Parathyroid adenoma (tissue), 2 donors: ENCODE results near the gene NPR2.

Experiments
- H2AFZ ChIP-seq: fragments of 300-600 bp; sonication (generic); one replicate; pipeline ENCODE4 v1.7.0; 2017; ENCODE audit warnings: antibody characterized with exemption, mild to moderate bottlenecking
- H3K27ac ChIP-seq: fragments of 300-600 bp; sonication (generic); one replicate; pipeline ENCODE4 v1.7.0; 2017
- H3K27me3 ChIP-seq: fragments of 300-600 bp; sonication (generic); one replicate; pipeline ENCODE4 v1.7.0; 2017; ENCODE audit warnings: low read length; ENCODE audit not compliant: control insufficient read depth, insufficient read depth
- H3K36me3 ChIP-seq: fragments of 300-600 bp; sonication (generic); one replicate; pipeline ENCODE4 v1.7.0; 2017; ENCODE audit warnings: low read length; ENCODE audit not compliant: control insufficient read depth, insufficient read depth
- H3K4me1 ChIP-seq: fragments of 300-600 bp; sonication (generic); one replicate; pipeline ENCODE4 v1.7.0; 2017; ENCODE audit warnings: control low read depth
- H3K4me2 ChIP-seq: fragments of 300-600 bp; sonication (generic); one replicate; pipeline ENCODE4 v1.7.0; 2017; ENCODE audit warnings: low read length
- H3K4me3 ChIP-seq: fragments of 300-600 bp; sonication (generic); one replicate; pipeline ENCODE4 v1.7.0; 2017; ENCODE audit warnings: low read depth, low read length
- H3K79me2 ChIP-seq: fragments of 300-600 bp; sonication (generic); one replicate; pipeline ENCODE4 v1.7.0; 2017; ENCODE audit warnings: control low read depth
- H3K9ac ChIP-seq: fragments of 300-600 bp; sonication (generic); one replicate; pipeline ENCODE4 v1.7.0; 2017; ENCODE audit warnings: mild to moderate bottlenecking
- H3K9me3 ChIP-seq: fragments of 300-600 bp; sonication (generic); one replicate; pipeline ENCODE4 v1.7.0; 2017; ENCODE audit warnings: low read length; ENCODE audit not compliant: control insufficient read depth
- CTCF ChIP-seq: fragments of 300-600 bp; sonication (generic); IDR thresholded peaks from one replicate; pipeline ENCODE4 v1.7.0; 2017; ENCODE audit warnings: antibody characterized with exemption, mild to moderate bottlenecking
- donor health status: primary hyperparathyroidism.

The NPR2 gene

GRCh38 chr9:35791297-35791921 lies at the start of gene NPR2:
TSS of gene NPR2 (plus strand) at chr9:35791591. CDS start at chr9:35792409, 818 bp downstream.
- H3K9ac ChIP-seq, result no peak within 1 kb of the TSS
- no peaks in the 10 kb centered on the region for H3K9me3 ChIP-seq
- H3K79me2 ChIP-seq, result no peaks in the 10 kb centered on the region
- no peaks in the 10 kb centered on the region for H3K27me3 ChIP-seq
- peak within 1 kb of the TSS; percentile 17 for H3K4me2 ChIP-seq
- TF ChIP-seq CTCF, result no peak
- no peak within 1 kb of the TSS for H3K4me3 ChIP-seq
- H3K27ac ChIP-seq, result no peak within 1 kb of the TSS
- H3K4me1 ChIP-seq, result no peaks in the 10 kb centered on the region
- H3K36me3 ChIP-seq, result no peaks in the 10 kb centered on the region
- no peak within 1 kb of the TSS for H2AFZ ChIP-seq

GRCh38 chr9:35741740-35742139 lies 49.7 kb upstream of the NPR2 start:
- H3K4me3 ChIP-seq, result no peak overlapping the region
- H2AFZ ChIP-seq, result no peak overlapping the region
- no peak overlapping the region for H3K27ac ChIP-seq
- H3K36me3 ChIP-seq, result no peaks in the 10 kb centered on the region
- H3K9ac ChIP-seq, result no peak overlapping the region
- H3K4me1 ChIP-seq, result no peaks in the 10 kb centered on the region
- no peaks in the 10 kb centered on the region for H3K27me3 ChIP-seq
- H3K4me2 ChIP-seq, result no peak overlapping the region
- no peak for TF ChIP-seq CTCF
- H3K9me3 ChIP-seq, result no peaks in the 10 kb centered on the region
- H3K79me2 ChIP-seq, result no peaks in the 10 kb centered on the region

GRCh38 chr9:35743452-35743851 lies 47.9 kb upstream of the NPR2 start:
- Histone ChIP-seq H3K4me2 (no peak overlapping the region), H3K79me2 (peaks cover 9% of the 10 kb centered on the region), H3K27me3 (no peaks in the 10 kb centered on the region)

GRCh38 chr9:35743880-35744518 lies 47.4 kb upstream of the NPR2 start:
- Histone ChIP-seq H3K4me3 (no peak overlapping the region), H3K36me3 (no peaks in the 10 kb centered on the region), H3K79me2 (peaks cover 12% of the 10 kb centered on the region), H3K27me3 (no peaks in the 10 kb centered on the region), H3K4me2 (no peak overlapping the region), H3K9me3 (no peaks in the 10 kb centered on the region), H3K9ac (no peak overlapping the region), H3K27ac (no peak overlapping the region), H2AFZ (no peak overlapping the region), H3K4me1 (peaks cover 3% of the 10 kb centered on the region)
- no peak for TF ChIP-seq CTCF

More at GRCh38 chr9:35743452-35743851, 47.9 kb upstream of the NPR2 start:
- H2AFZ ChIP-seq, result no peak overlapping the region
- H3K4me1 ChIP-seq, result peaks cover 3% of the 10 kb centered on the region
- no peaks in the 10 kb centered on the region for H3K36me3 ChIP-seq
- no peak overlapping the region for H3K9ac ChIP-seq
- H3K27ac ChIP-seq, result no peak overlapping the region
- no peak for TF ChIP-seq CTCF
- H3K4me3 ChIP-seq, result no peak overlapping the region
- no peaks in the 10 kb centered on the region for H3K9me3 ChIP-seq

- Histone ChIP-seq H3K4me1 (peaks cover 8% of the 10 kb centered on the region), H3K9ac (no peak overlapping the region), H3K27me3 (no peaks in the 10 kb centered on the region), H2AFZ (no peak overlapping the region), H3K4me2 (peak overlapping the region; percentile 54), H3K36me3 (no peaks in the 10 kb centered on the region), H3K9me3 (no peaks in the 10 kb centered on the region), H3K79me2 (peaks cover 12% of the 10 kb centered on the region), H3K27ac (no peak overlapping the region), H3K4me3 (no peak overlapping the region)
- no peak for TF ChIP-seq CTCF
Measured at GRCh38 chr9:35745569-35745968, 45.8 kb upstream of the NPR2 start.
